KOPT-K1 (cell line): ENCODE data around the gene ORAI1.
A peak's percentile ranks its signal among the peaks of the same experiment; 100 is the strongest.

Experiments used
- H3K27ac ChIP-seq: fragments of 200-600 bp; sonication (generic); 2 replicates; pipeline ENCODE4 v1.5.1; 2016; ENCODE audit warnings: antibody characterized with exemption, mild to moderate bottlenecking, low read depth, low read length; ENCODE audit not compliant: poor library complexity, severe bottlenecking
- H3K36me3 ChIP-seq: fragments of 200-600 bp; sonication (generic); 2 replicates; pipeline ENCODE4 v1.5.1; 2017; ENCODE audit warnings: antibody characterized with exemption, mild to moderate bottlenecking, low read length, moderate library complexity; ENCODE audit not compliant: insufficient read depth
- H3K9me3 ChIP-seq: fragments of 200-600 bp; sonication (generic); 2 replicates; pipeline ENCODE4 v1.5.1; 2017; ENCODE audit warnings: antibody characterized with exemption, low read length, mild to moderate bottlenecking; ENCODE audit not compliant: insufficient read depth, poor library complexity, severe bottlenecking

The ORAI1 gene

DNA sequence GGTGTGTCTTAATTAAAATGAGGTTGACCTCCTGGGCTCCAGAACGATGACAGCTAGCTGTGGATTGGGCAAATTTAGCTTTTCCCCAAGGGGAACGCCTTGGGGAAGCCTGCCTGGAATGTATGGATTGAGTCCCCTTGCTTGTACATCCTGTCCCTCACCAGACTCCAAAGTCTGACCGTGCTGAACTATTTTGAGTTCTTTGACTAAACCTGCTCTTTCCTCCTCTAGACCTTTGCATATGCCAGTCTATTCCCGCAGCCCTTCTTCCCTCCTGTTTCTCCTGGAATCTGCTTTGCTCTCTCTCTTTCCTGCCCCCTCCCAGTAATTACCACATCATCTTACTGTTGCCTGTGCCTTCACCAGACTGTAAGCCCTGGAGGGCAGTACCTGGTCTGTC lies 34.0 kb upstream of the ORAI1 start:
- Histone ChIP-seq H3K36me3 (no peaks in the 10 kb centered on the region), H3K9me3 (no peaks in the 10 kb centered on the region), H3K27ac (no peak overlapping the region)

DNA sequence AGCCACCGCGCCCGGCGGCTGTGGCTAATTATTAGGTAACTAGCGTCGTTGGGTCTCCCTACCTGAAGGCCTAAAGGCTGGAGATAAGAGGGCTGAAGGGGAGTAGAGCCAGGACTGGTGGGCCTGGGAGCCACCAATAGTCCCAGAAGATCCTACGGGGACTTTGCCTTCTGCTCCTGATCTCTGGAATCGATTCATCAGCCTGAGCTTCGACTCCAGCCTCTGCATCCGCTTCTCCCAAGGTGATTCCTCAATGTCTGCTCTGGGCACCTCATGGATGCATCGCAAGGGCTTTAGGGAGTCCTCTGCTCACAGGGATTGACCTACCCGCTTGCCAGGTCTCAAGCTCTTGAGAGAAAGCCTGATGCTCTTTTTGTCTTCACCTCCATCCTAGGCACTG lies 30.8 kb upstream of the ORAI1 start:
- H3K9me3 ChIP-seq, result no peaks in the 10 kb centered on the region
- no peak overlapping the region for H3K27ac ChIP-seq

GRCh38 chr12:121596526-121596925 lies 29.8 kb upstream of the ORAI1 start:
- Histone ChIP-seq H3K9me3 (no peaks in the 10 kb centered on the region), H3K27ac (no peak overlapping the region), H3K36me3 (no peaks in the 10 kb centered on the region)

More for the DNA sequence above, 30.8 kb upstream of the ORAI1 start:
- no peaks in the 10 kb centered on the region for H3K36me3 ChIP-seq

- no peak overlapping the region for H3K27ac ChIP-seq
- no peaks in the 10 kb centered on the region for H3K36me3 ChIP-seq
- no peaks in the 10 kb centered on the region for H3K9me3 ChIP-seq
These were observed 25.5 kb upstream of the ORAI1 start for GRCh38 chr12:121600702-121601336.

GRCh38 chr12:121602766-121603165 lies 23.6 kb upstream of the ORAI1 start:
- H3K27ac ChIP-seq, result no peak overlapping the region
- no peaks in the 10 kb centered on the region for H3K9me3 ChIP-seq
- H3K36me3 ChIP-seq, result no peaks in the 10 kb centered on the region

GRCh38 chr12:121603581-121603980 lies 22.7 kb upstream of the ORAI1 start:
- Histone ChIP-seq H3K36me3 (no peaks in the 10 kb centered on the region), H3K9me3 (no peaks in the 10 kb centered on the region), H3K27ac (no peak overlapping the region)

DNA sequence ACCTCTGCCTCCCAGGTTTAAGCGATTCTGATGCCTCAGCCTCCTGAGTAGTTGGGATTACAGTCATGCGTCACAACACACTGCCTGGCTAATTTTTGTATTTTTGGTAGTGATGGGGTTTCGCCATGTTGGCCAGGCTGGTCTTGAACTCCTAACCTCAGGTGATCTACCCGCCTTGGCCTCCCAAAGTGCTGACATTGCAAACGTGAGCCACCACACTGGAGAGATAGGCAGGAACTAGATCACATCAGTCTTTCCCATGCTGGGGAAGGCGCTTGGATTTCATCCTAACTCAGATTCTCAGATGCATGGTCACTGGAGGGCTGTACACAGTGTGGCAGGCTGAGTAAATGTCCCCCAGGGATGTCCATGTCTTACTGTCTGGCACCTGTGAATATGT lies 18.0 kb upstream of the ORAI1 start:
- Histone ChIP-seq H3K27ac (no peak overlapping the region), H3K36me3 (no peaks in the 10 kb centered on the region), H3K9me3 (no peaks in the 10 kb centered on the region)

DNA sequence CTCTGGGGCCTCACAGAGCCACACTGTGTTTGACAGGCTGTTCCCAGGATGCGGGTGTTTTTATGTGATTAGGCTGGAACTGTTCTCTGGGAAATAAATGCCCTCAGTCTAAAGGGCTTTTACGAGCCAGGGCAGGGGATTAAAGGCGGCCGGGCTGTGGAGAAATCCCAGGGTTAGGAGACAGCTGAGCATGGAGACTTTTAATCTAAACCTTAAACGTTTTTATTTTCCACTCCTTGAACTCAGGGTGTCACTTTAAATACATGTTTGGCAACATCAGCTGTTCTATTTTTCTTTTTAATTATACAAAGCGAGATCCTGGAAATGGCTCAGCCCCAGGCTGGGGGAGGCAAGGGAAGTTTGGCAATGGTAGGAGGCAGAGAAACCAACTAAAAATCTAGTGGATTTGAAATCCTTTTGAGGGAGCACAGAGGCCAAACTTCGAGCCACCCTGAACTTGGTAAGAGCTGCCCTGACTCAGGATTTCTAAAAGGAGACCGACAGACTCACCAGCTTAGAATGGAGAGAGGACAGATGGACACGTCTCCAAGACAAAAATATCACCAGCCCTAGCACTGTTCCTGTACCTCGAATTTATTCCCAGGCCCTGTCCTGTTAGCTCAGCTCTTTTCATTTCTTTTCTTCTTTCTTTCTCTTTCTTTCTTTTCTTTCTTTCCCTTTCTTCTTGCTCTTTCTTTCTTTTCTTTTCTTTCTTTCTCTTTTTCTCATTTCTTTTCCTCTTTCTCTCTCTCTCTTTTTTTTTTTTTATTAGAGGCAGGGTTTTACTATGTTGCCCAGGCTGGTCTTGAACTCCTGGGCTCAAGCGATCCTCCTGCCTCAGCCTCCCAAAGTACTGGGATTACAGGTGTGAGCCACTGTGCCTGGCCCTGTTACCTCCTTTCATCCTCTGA lies 15.8 kb upstream of the ORAI1 start:
- Histone ChIP-seq H3K27ac (no peak overlapping the region), H3K9me3 (no peaks in the 10 kb centered on the region), H3K36me3 (no peaks in the 10 kb centered on the region)

DNA sequence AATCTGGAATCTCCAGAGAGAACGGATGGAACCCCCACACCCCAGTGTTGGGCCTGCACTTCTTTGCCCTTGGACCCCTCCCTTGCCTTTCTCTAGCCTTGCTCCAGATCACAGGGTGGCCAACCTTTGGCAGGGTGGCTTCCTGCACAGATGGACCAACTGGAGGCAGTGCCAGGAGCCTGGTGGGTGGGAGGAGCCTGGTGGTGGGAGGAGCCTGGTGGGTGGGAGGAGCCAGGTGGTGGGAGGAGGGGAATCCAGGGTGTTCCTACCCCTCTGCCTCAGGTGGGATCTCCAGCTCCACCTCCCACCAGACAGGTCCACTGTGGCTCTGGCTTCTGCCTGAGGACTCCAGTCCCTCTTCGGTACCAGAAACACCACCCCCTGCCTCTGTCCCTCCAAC lies 15.0 kb upstream of the ORAI1 start:
- Histone ChIP-seq H3K9me3 (no peaks in the 10 kb centered on the region), H3K36me3 (no peaks in the 10 kb centered on the region), H3K27ac (no peak overlapping the region)

- Histone ChIP-seq H3K27ac (no peak overlapping the region), H3K9me3 (no peaks in the 10 kb centered on the region), H3K36me3 (no peaks in the 10 kb centered on the region)
These were observed 12.9 kb upstream of the ORAI1 start for GRCh38 chr12:121613462-121613861.

GRCh38 chr12:121614872-121615467 lies 11.4 kb upstream of the ORAI1 start:
- H3K36me3 ChIP-seq, result no peaks in the 10 kb centered on the region
- H3K27ac ChIP-seq, result no peak overlapping the region
- H3K9me3 ChIP-seq, result no peaks in the 10 kb centered on the region

DNA sequence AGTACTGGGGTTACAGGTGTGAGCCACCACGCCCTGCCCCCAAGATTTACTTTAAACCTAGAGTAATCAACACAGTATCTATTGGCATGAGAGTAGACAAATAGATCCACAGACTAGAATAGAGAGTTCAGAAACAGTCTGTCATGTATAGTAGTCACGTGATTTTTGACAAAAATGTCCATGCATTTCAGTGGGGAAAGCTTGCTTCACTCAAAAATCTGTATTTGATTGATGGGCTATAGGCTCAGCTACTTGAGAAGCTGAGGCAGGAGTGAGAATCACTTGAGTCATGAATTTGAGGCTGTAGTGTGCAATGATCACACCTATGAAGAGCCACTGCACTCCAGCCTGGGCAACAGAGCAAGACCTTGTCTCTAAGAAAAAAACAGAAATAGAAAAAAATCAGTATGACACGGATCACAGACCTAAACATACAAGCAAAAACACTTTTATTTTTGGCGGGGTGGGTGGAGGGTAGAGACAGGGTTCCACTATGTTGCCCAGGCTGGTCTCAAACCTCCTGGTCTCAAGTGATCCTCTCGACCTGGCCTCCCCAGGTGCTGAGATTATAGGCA lies 7.6 kb upstream of the ORAI1 start:
- H3K36me3 ChIP-seq, result no peaks in the 10 kb centered on the region
- H3K9me3 ChIP-seq, result no peaks in the 10 kb centered on the region
- no peak overlapping the region for H3K27ac ChIP-seq

- Histone ChIP-seq H3K36me3 (no peaks in the 10 kb centered on the region), H3K27ac (no peak overlapping the region), H3K9me3 (no peaks in the 10 kb centered on the region)
These were observed 5.9 kb upstream of the ORAI1 start for GRCh38 chr12:121620333-121620891.

GRCh38 chr12:121626853-121627640 lies 717 bp downstream of the ORAI1 start:
- Histone ChIP-seq H3K27ac (peak overlapping the region; percentile 96), H3K36me3 (peaks cover 18% of the 10 kb centered on the region), H3K9me3 (no peaks in the 10 kb centered on the region)
